ENCODE measurements around the gene G3BP2.
"Not testable (repeated sequence)": the region's sequence is repeated elsewhere in the genome, so short reads cannot be mapped to it uniquely, and the experiment has no call there.

G3BP2 gene

DNA sequence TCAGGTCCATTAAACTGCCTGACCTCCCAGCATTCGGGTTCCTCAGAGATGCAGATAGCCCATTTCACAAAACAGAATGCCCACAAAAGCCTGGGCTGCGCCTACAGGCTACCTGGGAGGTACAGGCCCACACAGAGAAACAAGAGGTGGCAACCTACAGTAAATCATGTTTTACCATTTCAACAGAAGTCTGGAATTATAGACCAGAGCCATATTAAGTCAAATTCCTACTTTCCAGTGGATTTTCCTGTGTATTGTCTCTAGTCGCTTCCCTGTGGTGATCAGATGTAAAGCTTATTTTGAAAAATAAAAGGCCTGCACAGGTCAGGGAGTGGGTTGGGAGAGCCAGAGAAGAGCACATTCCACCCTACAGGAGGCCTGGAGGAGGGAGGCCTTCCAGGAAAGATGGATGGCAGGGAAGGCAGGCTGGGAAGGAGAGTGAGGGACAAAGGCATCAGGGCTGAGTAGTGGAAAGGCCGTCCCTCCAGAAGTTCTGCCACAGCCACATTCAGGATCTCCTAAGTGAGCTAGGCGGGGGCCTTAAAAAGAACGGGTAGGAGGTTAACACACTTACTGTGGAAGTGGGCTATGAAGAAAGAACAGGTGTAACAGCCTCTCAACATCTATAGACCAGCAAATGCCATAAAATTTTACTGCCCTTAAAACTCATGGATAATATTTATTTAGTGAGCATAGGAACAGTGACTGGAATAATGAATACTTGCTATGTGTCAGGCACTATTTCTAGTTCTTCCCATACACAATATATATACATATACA lies 32.2 kb upstream of the G3BP2 start:
- Histone ChIP-seq H3K4me1 (ENCODE audit: insufficient read depth, low read length) (peaks cover 41% of the 10 kb centered on the region), H3K4me3 (ENCODE audit: low read length) (no peak overlapping the region), H3K9me3 (ENCODE audit: insufficient read depth, low read depth, low read length) (no peaks in the 10 kb centered on the region), H3K9ac (ENCODE audit: low read depth, low read length) (peak overlapping the region; percentile 44; the same call in 1 of the 2 replicates), H3K27ac (ENCODE audit: low read depth, low read length) (peak overlapping the region; percentile 93), H3K27me3 (ENCODE audit: insufficient read depth, low read length) (no peaks in the 10 kb centered on the region), H3K36me3 (ENCODE audit: insufficient read depth, low read length) (0 out of 2 replicates have a peak, but pooled peaks cover 7% of the 10 kb centered on the region)
- 19% methylated on average over 6 of the region's 6 CpGs for WGBS

DNA sequence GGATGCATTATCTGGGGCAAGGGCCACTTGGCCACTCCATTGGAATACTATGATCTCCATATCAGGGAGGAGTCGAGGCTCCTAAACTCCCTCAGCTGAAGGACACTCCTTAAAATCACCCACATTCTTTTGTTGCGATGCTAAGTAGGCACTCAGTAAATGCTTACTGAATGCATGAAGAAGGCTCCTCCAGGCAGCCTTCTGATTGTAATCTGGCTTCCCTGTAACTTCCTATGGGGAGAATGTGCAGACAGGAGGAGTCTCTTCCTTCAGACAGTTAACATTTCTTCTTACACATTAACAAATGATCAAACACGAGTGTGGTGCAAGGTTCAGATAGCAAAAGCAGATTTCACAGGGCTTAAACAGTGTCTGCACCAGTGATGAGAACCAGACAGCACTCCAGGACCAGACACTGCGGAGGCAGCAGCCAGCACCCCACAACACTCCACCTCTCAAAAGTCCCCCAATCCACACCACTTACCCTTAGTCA lies 29.8 kb upstream of the G3BP2 start:
- peak overlapping the region; percentile 70; the same call in 1 of the 2 replicates for H3K27ac ChIP-seq (ENCODE audit: low read depth, low read length)
- H3K4me3 ChIP-seq (ENCODE audit: low read length): no peak overlapping the region
- peak overlapping the region; percentile 13 for H3K9ac ChIP-seq (ENCODE audit: low read depth, low read length)
- no peaks in the 10 kb centered on the region for H3K27me3 ChIP-seq (ENCODE audit: insufficient read depth, low read length)
- 0 out of 2 replicates have a peak, but pooled peaks cover 7% of the 10 kb centered on the region for H3K36me3 ChIP-seq (ENCODE audit: insufficient read depth, low read length)
- 48% methylated on average over 4 of the region's 4 CpGs for WGBS
- no peaks in the 10 kb centered on the region for H3K9me3 ChIP-seq (ENCODE audit: insufficient read depth, low read depth, low read length)
- H3K4me1 ChIP-seq (ENCODE audit: insufficient read depth, low read length): peaks cover 37% of the 10 kb centered on the region

DNA sequence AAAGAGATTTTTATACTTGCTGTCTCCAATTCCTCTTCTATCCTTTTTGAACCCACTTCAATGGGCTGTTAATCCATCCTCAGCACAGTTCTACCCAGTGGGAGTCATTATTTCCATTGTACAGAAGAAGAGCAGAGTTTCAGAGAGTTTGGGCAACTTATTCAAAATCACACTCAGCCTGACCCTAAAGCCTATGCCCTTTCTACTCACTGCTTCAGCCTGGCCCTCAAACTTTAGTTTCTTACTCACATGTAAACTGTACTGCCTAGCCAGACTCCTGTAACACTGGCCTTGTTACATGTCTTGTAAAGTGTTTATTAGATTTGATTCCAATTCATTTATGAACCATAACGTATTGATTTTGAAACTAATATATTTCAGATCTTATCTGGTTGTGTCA lies 26.1 kb upstream of the G3BP2 start:
- Histone ChIP-seq H3K4me1 (ENCODE audit: insufficient read depth, low read length) (peaks cover 19% of the 10 kb centered on the region), H3K9ac (ENCODE audit: low read depth, low read length) (no peak overlapping the region), H3K9me3 (ENCODE audit: insufficient read depth, low read depth, low read length) (no peaks in the 10 kb centered on the region), H3K4me3 (ENCODE audit: low read length) (no peak overlapping the region), H3K36me3 (ENCODE audit: insufficient read depth, low read length) (peaks cover 12% of the 10 kb centered on the region), H3K27ac (ENCODE audit: low read depth, low read length) (no peak overlapping the region), H3K27me3 (ENCODE audit: insufficient read depth, low read length) (no peaks in the 10 kb centered on the region)
- no CpG with 5 or more reads among the region's 1 CpG for WGBS

DNA sequence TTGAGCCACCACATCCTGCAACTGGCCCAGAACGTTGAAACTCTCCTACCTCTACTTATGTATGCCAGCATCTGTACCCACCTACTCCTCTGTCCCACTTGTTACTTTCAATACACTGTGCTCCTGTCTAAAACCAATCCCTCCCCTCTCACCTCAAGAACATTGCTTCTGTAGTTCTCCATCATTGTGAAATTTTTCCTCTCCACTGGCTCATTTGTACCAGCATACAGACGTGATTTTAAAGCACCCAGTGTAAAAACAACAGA lies 25.7 kb upstream of the G3BP2 start:
- Histone ChIP-seq H3K27ac (ENCODE audit: low read depth, low read length) (no peak overlapping the region), H3K36me3 (ENCODE audit: insufficient read depth, low read length) (peaks cover 15% of the 10 kb centered on the region), H3K4me3 (ENCODE audit: low read length) (no peak overlapping the region), H3K9ac (ENCODE audit: low read depth, low read length) (no peak overlapping the region), H3K27me3 (ENCODE audit: insufficient read depth, low read length) (no peaks in the 10 kb centered on the region), H3K9me3 (ENCODE audit: insufficient read depth, low read depth, low read length) (no peaks in the 10 kb centered on the region), H3K4me1 (ENCODE audit: insufficient read depth, low read length) (peaks cover 19% of the 10 kb centered on the region)
- WGBS: 88% methylated on average over 2 of the region's 2 CpGs

DNA sequence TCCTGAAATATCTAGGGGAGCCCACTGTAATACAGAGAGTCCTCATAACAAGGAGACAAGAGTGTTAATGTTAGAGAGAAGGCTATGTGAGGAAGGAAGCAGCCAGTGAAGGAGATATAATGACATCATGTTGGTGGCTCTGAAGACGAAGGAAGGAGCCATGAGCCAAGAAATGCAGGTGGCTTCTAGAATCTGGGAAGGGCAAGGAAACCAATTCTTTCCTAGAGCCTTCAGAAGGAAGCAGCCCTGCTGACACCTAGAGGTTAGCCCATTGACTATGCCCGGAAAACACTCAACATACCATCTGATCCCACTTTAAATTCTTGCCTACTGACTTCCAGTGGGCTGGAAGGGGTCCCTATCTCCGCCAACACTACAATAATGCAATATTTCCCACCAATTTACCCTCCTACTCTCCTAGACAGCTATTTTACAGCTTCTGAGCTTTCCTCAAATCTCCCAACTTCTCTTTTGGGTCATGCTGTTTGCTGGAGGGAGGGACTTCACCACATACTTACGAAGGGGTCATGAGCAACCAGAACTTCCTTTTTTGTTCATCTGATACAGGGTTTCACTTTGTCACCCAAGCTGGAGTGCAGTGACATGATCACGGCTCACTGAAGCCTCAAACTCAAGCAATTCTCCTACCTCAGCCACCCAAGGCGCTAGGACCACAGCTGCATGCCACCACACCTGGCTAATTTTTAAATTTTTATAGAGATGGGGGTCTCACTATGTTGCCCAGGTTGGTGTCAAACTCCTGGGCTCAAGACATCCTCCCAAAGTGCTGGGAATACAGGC lies 25.2 kb upstream of the G3BP2 start:
- Histone ChIP-seq H3K27ac (ENCODE audit: low read depth, low read length) (no peak overlapping the region), H3K36me3 (ENCODE audit: insufficient read depth, low read length) (peaks cover 15% of the 10 kb centered on the region), H3K9me3 (ENCODE audit: insufficient read depth, low read depth, low read length) (no peaks in the 10 kb centered on the region), H3K4me1 (ENCODE audit: insufficient read depth, low read length) (peaks cover 15% of the 10 kb centered on the region), H3K9ac (ENCODE audit: low read depth, low read length) (no peak overlapping the region), H3K4me3 (ENCODE audit: low read length) (no peak overlapping the region), H3K27me3 (ENCODE audit: insufficient read depth, low read length) (no peaks in the 10 kb centered on the region)
- 91% methylated on average over 6 of the region's 6 CpGs for WGBS

DNA sequence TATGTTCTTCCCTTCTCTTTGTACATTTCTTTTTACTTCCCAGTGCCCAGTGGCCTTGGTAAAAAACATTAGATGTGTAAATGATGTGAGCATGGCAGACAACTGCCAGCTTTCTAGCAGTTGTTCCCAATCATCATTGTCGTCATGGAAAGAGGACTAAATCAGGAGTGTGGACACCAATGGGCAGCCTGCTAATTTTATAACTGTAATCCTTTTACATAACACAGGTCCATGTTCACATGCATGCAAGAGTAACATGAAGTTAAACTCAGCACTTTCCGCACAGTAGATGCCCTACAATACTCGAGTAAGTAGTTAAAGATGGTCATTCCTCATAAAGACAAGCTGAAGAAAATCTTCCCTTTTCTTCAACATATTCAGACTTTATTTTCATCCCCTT lies 23.4 kb upstream of the G3BP2 start:
- 84% methylated on average over 3 of the region's 3 CpGs for WGBS

DNA sequence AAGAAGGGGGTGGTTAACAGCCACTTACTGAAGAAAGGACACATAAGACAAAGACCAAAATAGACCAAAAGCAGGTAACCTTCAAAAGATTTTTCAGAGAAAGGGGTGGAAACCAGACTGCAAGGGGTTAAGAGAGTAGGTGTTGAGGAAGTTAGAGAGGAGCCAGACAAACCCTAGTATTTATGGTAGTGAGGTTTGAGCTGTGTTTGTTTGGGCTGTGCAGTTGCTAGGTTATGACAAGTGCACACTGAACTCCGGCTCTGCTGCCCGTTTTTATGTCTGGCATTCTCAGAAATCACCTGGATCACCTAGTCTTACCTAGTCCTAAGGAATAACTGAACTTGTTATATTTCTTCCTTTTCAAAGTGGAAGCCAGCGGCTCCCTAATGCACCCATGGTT lies 22.9 kb upstream of the G3BP2 start:
- Histone ChIP-seq H3K27ac (ENCODE audit: low read depth, low read length) (no peak overlapping the region), H3K4me1 (ENCODE audit: insufficient read depth, low read length) (peaks cover 3% of the 10 kb centered on the region; the same call in 1 of the 2 replicates)
- WGBS: 46% methylated on average over 3 of the region's 3 CpGs

More for the DNA sequence above, 23.4 kb upstream of the G3BP2 start:
- Histone ChIP-seq H3K27me3 (ENCODE audit: insufficient read depth, low read length) (no peaks in the 10 kb centered on the region), H3K4me3 (ENCODE audit: low read length) (no peak overlapping the region), H3K4me1 (ENCODE audit: insufficient read depth, low read length) (peaks cover 3% of the 10 kb centered on the region; the same call in 1 of the 2 replicates), H3K36me3 (ENCODE audit: insufficient read depth, low read length) (peaks cover 23% of the 10 kb centered on the region), H3K27ac (ENCODE audit: low read depth, low read length) (no peak overlapping the region), H3K9ac (ENCODE audit: low read depth, low read length) (no peak overlapping the region), H3K9me3 (ENCODE audit: insufficient read depth, low read depth, low read length) (no peaks in the 10 kb centered on the region)

DNA sequence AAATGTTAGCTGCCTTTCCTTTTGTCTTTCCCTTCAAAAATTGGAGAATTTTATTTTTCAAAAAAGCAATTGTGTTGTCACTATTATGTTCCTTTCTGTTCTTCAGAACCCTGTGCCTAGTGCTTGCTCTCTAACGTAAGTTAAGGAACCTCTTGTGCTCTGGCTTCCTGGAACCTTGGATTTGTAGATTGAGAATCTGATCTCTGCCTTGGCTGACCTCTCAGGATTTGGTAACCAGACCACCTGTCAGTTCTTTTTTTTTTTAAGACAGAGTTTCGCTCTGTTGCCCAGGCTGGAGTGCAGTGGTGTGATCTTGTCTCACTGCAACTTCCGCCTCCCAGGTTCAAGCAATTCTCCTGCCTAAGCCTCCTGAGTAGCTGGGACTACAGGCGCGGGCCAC lies 18.9 kb upstream of the G3BP2 start:
- H3K9ac ChIP-seq (ENCODE audit: low read depth, low read length); H3K4me1 ChIP-seq (ENCODE audit: insufficient read depth, low read length); H3K9me3 ChIP-seq (ENCODE audit: insufficient read depth, low read depth, low read length); H3K27ac ChIP-seq (ENCODE audit: low read depth, low read length); H3K4me3 ChIP-seq (ENCODE audit: low read length); H3K27me3 ChIP-seq (ENCODE audit: insufficient read depth, low read length): not testable (repeated sequence)
- peaks cover 52% of the 10 kb centered on the region for H3K36me3 ChIP-seq (ENCODE audit: insufficient read depth, low read length)
- 96% methylated on average over 5 of the region's 5 CpGs for WGBS

More for the DNA sequence above, 22.9 kb upstream of the G3BP2 start:
- Histone ChIP-seq H3K36me3 (ENCODE audit: insufficient read depth, low read length) (peaks cover 28% of the 10 kb centered on the region), H3K9ac (ENCODE audit: low read depth, low read length) (no peak overlapping the region), H3K9me3 (ENCODE audit: insufficient read depth, low read depth, low read length) (no peaks in the 10 kb centered on the region), H3K27me3 (ENCODE audit: insufficient read depth, low read length) (no peaks in the 10 kb centered on the region), H3K4me3 (ENCODE audit: low read length) (no peak overlapping the region)

DNA sequence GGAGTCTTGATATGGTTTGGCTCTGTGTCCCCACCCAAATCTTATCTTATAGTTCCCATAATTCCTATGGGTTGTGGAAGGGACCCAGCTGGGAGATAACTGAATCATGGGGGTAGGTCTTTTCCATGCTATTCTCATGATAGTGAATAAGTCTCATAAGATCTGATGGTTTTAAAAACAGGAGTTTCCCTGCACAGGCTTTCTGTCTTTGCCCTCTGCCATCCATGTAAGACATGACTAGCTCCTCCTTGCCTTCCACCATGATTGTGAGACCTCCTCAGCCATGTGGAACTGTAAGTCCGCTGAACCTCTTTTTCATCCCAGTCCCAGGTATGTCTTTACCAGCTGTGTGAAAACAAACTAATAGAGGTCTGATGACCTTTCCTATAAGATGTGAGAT lies 13.9 kb upstream of the G3BP2 start:
- H3K4me3 ChIP-seq (ENCODE audit: low read length); H3K4me1 ChIP-seq (ENCODE audit: insufficient read depth, low read length); H3K27me3 ChIP-seq (ENCODE audit: insufficient read depth, low read length); H3K9me3 ChIP-seq (ENCODE audit: insufficient read depth, low read depth, low read length); H3K9ac ChIP-seq (ENCODE audit: low read depth, low read length); H3K27ac ChIP-seq (ENCODE audit: low read depth, low read length): not testable (repeated sequence)
- peaks cover 38% of the 10 kb centered on the region for H3K36me3 ChIP-seq (ENCODE audit: insufficient read depth, low read length)
- WGBS: 92% methylated on average over 1 of the region's 1 CpG

DNA sequence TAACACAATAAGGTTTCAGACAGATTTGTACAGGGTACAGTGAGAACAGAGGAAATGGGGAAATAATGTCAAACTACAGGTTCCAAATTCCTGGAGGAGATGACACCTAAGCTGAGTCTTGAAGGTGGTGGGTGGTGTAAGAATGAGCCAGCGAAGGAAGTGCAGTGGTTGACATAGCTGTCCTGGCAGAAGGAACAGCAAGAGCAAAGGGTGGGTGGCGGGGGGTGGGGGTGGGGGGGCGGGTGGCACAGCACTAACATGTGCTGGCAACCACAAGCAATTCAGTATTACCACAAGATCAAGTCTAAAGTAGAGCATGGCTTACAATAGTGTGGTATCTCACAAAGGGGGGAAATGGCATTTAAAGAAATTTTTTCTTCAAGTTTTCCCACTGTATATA lies 13.1 kb upstream of the G3BP2 start:
- H3K27ac ChIP-seq (ENCODE audit: low read depth, low read length): no peak overlapping the region
- H3K4me3 ChIP-seq (ENCODE audit: low read length): no peak overlapping the region
- no peaks in the 10 kb centered on the region for H3K27me3 ChIP-seq (ENCODE audit: insufficient read depth, low read length)
- H3K4me1 ChIP-seq (ENCODE audit: insufficient read depth, low read length): no peaks in the 10 kb centered on the region
- 0 out of 2 replicates have a peak, but pooled peaks cover 2% of the 10 kb centered on the region for H3K9me3 ChIP-seq (ENCODE audit: insufficient read depth, low read depth, low read length)
- peaks cover 30% of the 10 kb centered on the region for H3K36me3 ChIP-seq (ENCODE audit: insufficient read depth, low read length)
- 100% methylated on average over 1 of the region's 3 CpGs for WGBS
- H3K9ac ChIP-seq (ENCODE audit: low read depth, low read length): no peak overlapping the region

DNA sequence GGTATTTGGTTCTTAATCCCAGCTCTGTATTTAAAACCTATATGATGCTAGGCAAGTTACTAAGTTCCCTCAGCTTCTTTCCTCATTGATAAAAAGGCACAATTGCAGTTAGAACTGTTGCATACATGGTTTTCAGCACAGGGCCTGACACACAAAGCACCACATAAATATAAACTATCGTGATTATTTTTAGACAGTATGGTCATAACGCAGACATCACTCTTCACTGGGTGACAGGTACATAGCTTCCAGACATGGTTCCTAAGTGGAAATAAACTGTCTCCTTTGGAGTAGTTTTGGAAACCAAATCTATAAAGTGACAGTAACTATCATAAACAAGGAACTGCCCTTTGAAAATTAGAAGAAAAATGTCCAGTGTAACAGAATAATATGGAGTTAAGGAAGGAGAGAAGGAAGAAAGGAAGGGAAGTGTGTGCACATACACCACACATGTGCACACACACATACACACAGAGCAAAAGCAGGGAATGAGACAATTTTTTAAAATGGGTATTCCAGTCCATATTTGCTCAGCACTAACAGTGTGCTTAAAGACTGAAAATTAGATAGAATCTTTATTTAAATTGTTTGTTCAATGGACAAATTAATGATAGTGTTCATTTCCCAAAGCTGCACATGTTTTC lies 12.5 kb upstream of the G3BP2 start:
- Histone ChIP-seq H3K27ac (ENCODE audit: low read depth, low read length) (no peak overlapping the region), H3K4me1 (ENCODE audit: insufficient read depth, low read length) (no peaks in the 10 kb centered on the region), H3K36me3 (ENCODE audit: insufficient read depth, low read length) (peaks cover 23% of the 10 kb centered on the region), H3K4me3 (ENCODE audit: low read length) (no peak overlapping the region), H3K9ac (ENCODE audit: low read depth, low read length) (no peak overlapping the region), H3K27me3 (ENCODE audit: insufficient read depth, low read length) (no peaks in the 10 kb centered on the region), H3K9me3 (ENCODE audit: insufficient read depth, low read depth, low read length) (0 out of 2 replicates have a peak, but pooled peaks cover 2% of the 10 kb centered on the region)
- WGBS: 100% methylated on average over 2 of the region's 2 CpGs
